ENCODE results near the gene IRAK2. TPM values are rescaled to one million over a fixed set of nuclear protein-coding genes. Genes with fewer than 3 reads are reported as not detected.
A peak's percentile ranks its signal among the peaks of the same experiment; 100 is the strongest.
"Not testable (repeated sequence)": the region's sequence is repeated elsewhere in the genome, so short reads cannot be mapped to it uniquely, and the experiment has no call there.

The IRAK2 gene
- total RNA-seq, 6 experiments from 2014 or later: 2.6 to 4.4 (median 3.5) TPM

DNA sequence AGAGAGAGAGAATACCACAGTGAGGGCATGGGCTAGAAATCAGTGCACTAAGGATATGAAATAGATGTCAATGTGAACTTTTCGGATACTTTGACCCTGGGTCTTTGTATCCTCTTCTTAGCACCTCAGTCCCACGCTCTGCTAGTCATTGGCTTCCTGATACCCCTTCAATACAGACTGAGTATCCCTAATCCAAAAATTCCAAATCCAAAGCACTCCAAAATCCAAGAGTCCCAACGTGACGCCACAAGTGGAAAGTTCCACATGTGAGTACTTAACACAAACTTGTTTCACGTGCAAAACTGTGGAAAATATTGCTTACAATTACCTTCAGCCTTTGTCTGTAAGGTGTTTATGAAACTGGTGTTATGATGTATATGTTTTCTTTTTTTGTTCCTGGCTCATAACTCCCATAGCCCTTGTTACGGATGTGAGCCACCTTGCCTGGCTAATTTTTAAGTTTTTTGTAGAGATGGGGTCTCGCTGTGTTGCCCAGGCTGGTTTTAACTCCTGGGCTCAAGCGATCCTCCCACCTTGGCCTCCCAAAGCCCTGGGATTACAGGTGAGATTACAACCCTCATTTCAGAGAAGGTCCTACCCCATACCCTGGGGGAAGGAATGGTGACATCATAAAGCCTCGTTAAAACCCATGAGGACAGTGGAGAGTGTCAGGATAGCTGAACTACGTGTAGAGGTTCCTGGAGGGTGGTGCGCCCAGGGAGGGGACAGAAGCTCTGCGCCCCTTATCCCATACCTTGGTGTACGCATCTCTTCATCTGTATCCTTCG is 10.2 kb upstream of the IRAK2 start:
- H3K27me3 Mint-ChIP-seq (ENCODE audit: insufficient read depth): no peaks in the 10 kb centered on the region
- no peak for DNase-seq
- H3K4me3 Mint-ChIP-seq: no peak overlapping the region
- H3K36me3 Mint-ChIP-seq (ENCODE audit: low read depth): peaks cover 22% of the 10 kb centered on the region
- TF ChIP-seq, protein P1, sequence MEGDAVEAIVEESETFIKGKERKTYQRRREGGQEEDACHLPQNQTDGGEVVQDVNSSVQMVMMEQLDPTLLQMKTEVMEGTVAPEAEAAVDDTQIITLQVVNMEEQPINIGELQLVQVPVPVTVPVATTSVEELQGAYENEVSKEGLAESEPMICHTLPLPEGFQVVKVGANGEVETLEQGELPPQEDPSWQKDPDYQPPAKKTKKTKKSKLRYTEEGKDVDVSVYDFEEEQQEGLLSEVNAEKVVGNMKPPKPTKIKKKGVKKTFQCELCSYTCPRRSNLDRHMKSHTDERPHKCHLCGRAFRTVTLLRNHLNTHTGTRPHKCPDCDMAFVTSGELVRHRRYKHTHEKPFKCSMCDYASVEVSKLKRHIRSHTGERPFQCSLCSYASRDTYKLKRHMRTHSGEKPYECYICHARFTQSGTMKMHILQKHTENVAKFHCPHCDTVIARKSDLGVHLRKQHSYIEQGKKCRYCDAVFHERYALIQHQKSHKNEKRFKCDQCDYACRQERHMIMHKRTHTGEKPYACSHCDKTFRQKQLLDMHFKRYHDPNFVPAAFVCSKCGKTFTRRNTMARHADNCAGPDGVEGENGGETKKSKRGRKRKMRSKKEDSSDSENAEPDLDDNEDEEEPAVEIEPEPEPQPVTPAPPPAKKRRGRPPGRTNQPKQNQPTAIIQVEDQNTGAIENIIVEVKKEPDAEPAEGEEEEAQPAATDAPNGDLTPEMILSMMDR (IDR thresholded peaks at IDR 0.05): no peak
- peak overlapping the region; percentile 32; the same call in 1 of the 2 replicates for H3K27ac Mint-ChIP-seq
- no peaks in the 10 kb centered on the region for H3K9me3 Mint-ChIP-seq
- H3K4me1 Mint-ChIP-seq (ENCODE audit: low read depth): no peaks in the 10 kb centered on the region

DNA sequence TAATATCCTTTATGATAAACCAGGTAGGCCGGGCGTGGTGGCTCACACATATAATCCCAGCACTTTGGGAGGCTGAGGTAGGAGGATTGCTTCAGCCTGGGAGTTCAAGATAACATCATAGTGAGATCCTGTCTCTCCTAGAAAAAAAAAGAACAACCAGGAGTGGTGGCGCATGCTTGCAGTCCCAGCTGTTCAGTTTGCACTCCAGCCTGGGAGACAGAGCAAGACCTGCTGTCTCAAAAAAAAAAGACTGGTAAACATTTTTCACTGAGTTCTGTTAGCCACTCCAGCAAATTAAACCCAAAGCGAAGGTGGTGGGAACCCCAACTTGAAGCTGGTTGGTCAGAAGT is 9.6 kb upstream of the IRAK2 start:
- H3K27me3 Mint-ChIP-seq (ENCODE audit: insufficient read depth): no peaks in the 10 kb centered on the region
- H3K4me1 Mint-ChIP-seq (ENCODE audit: low read depth): peaks cover under 1% of the 10 kb centered on the region; the same call in 1 of the 2 replicates
- H3K36me3 Mint-ChIP-seq (ENCODE audit: low read depth): peaks cover 17% of the 10 kb centered on the region
- no peaks in the 10 kb centered on the region for H3K9me3 Mint-ChIP-seq
- H3K4me3 Mint-ChIP-seq: no peak overlapping the region
- TF ChIP-seq, protein P1 (IDR thresholded peaks at IDR 0.05): no peak
- DNase-seq: no peak
- H3K27ac Mint-ChIP-seq: peak overlapping the region; percentile 32; the same call in 1 of the 2 replicates

DNA sequence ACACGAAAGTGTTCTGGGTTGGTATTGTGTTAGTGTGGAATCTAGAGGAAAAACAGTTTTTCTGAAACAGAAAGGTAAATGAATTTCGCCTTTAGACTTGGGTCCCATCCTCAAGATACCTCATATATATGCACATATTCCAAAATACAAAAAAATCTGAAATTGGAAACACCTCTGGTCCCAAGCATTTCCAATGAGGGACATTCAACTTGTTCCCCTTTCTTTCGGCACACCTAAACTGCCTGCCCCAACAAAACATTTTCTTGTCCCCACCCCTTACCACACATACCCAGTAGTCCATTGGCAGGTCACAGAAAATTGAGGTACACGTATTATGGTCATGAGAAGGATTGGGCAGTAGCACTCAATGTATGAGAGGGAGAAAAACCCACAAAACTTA is 9.1 kb upstream of the IRAK2 start:
- DNase-seq: no peak
- no peaks in the 10 kb centered on the region for H3K9me3 Mint-ChIP-seq
- no peak overlapping the region for H3K27ac Mint-ChIP-seq
- peaks cover 12% of the 10 kb centered on the region for H3K36me3 Mint-ChIP-seq (ENCODE audit: low read depth)
- H3K27me3 Mint-ChIP-seq (ENCODE audit: insufficient read depth): no peaks in the 10 kb centered on the region
- peaks cover 6% of the 10 kb centered on the region for H3K4me1 Mint-ChIP-seq (ENCODE audit: low read depth)
- no peak overlapping the region for H3K4me3 Mint-ChIP-seq
- TF ChIP-seq, protein P1 (IDR thresholded peaks at IDR 0.05): no peak

DNA sequence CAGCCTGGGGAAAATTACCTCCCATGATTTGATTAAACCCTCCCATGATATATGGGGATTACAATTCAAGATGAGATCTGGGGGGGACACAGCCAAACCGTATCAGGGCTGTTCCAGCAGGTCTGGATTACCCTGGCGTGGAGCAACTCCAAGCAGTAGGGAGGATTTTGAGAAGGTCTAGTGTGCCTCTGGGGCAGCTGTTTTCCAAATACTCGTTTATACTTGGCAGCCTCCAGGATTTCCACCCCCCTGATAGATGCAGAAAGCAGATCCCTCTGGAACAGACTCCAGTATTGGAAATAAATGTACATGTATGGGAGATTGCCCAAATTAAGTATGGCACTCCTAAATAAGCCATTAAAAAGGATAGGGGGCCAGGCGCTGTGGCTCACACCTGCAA is 7.7 kb upstream of the IRAK2 start:
- no peak overlapping the region for H3K4me3 Mint-ChIP-seq
- H3K4me1 Mint-ChIP-seq (ENCODE audit: low read depth): peaks cover 16% of the 10 kb centered on the region
- no peaks in the 10 kb centered on the region; the same call in 1 of the 2 replicates for H3K27me3 Mint-ChIP-seq (ENCODE audit: insufficient read depth)
- no peak overlapping the region for H3K27ac Mint-ChIP-seq
- TF ChIP-seq, protein P1 (IDR thresholded peaks at IDR 0.05): no peak
- H3K36me3 Mint-ChIP-seq (ENCODE audit: low read depth): no peaks in the 10 kb centered on the region
- no peak for DNase-seq
- no peaks in the 10 kb centered on the region for H3K9me3 Mint-ChIP-seq

DNA sequence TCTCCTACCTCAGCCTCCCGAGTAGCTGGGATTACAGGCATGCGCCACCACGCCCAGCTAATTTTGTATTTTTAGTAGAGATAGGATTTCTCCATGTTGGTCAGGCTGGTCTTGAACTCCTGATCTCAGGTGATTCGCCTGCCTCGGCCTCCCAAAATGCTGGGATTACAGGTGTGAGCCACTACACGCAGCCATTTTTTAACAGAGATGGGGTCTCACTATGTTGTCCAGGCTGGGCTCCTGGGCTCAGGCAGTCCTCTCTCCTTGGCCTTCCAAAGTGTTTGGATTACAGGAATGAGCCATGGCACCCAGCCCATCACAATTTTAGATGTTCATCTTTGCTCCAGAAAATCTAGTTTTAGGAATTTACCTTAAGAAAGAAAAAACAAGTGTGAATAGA is 6.2 kb upstream of the IRAK2 start:
- not testable (repeated sequence) for H3K36me3 Mint-ChIP-seq (ENCODE audit: low read depth); H3K27ac Mint-ChIP-seq; H3K9me3 Mint-ChIP-seq; H3K27me3 Mint-ChIP-seq (ENCODE audit: insufficient read depth); H3K4me3 Mint-ChIP-seq; DNase-seq
- H3K4me1 Mint-ChIP-seq (ENCODE audit: low read depth): peaks cover 16% of the 10 kb centered on the region

DNA sequence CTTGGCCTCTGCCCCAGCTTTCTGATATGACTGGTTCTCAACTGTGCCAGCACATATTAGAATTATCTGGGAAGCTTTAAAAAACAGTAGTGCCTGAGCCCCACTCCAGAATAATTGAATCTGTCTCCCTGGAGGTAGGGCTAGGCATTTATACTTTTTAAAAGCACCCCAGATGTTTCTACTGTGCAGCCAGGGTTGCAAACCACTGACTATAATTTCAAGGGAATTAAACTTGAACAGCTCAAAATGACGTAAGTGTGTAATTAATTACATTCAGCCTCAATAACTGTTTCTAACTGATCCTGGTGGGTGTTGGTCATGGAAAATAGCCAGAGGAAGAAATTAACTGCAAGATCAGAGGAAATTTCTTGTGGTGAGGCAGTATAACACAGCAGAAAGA is 4.4 kb upstream of the IRAK2 start:
- Mint-ChIP-seq H3K9me3 (no peaks in the 10 kb centered on the region), H3K27ac (no peak overlapping the region; the same call in 1 of the 2 replicates), H3K4me3 (no peak overlapping the region), H3K4me1 (ENCODE audit: low read depth) (peaks cover 16% of the 10 kb centered on the region), H3K36me3 (ENCODE audit: low read depth) (no peaks in the 10 kb centered on the region), H3K27me3 (ENCODE audit: insufficient read depth) (no peaks in the 10 kb centered on the region; the same call in 1 of the 2 replicates)
- no peak for DNase-seq
- TF ChIP-seq, protein P1 (IDR thresholded peaks at IDR 0.05): no peak

Data from HFFc6 (cell line).